DMS153 treated with DMSO at 0.1 percent for 48 hours (cell line): ENCODE measurements around the gene HIGD2A.

Experiments used
- DNase-seq: peaks from one replicate; lab custom pipeline; 2025; ENCODE audit not compliant: unreplicated experiment; lab: John Stamatoyannopoulos, UW

Gene HIGD2A

DNA sequence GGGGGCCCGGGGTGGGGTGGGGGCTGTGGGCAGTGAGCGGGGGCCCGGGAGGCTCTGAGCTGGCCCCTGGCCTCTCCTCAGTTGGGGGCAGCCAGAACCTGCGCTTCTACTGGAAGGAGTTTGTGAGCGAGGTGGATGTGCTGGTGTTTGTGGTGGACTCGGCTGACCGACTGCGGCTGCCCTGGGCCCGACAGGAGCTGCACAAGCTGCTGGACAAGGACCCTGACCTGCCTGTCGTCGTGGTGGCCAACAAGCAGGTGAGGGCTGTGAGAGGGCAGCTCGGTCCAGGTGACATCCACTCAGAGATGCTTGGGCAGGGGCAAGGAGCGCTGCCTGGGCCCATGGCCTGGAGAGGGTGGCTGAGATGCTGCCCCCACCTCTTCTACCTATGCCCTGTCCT is 19.8 kb upstream of the HIGD2A start:
- no peak for DNase-seq

DNA sequence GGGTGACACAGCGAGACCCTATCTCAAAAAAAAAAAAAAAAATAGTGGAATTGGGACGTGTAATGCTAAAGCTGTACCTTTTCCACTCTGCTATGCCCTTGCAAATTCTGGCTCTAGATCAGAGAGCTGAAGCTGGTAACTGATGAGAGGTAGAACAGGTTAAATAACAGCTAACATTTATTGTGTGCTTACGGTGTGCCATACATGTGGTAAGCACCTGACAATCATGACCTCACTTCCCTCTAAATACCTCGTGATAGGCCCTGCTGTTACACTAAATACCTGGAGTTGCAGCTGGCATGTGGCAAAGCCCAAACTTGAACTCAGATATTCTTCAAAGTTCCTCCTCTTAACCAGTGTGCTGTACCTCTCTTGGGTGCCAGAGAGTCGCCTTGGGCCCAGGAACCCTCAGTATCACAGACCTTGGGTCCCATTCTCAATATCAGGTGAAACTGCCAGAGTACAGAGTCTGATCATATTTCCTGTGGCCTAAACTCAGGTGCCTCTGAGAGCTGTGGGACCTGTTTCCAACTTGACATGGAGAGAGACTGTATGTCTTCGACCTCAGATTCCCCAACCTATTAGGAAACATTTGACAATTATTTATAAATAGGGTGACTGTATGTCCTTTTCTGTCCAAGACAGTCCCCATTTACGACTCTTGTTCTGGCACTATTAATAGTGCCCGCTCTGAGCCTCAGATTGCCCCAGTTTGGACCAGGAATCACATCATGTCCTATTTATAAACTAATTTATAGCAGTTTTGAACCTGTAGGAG is 18.4 kb upstream of the HIGD2A start:
- DNase-seq = no peak

DNA sequence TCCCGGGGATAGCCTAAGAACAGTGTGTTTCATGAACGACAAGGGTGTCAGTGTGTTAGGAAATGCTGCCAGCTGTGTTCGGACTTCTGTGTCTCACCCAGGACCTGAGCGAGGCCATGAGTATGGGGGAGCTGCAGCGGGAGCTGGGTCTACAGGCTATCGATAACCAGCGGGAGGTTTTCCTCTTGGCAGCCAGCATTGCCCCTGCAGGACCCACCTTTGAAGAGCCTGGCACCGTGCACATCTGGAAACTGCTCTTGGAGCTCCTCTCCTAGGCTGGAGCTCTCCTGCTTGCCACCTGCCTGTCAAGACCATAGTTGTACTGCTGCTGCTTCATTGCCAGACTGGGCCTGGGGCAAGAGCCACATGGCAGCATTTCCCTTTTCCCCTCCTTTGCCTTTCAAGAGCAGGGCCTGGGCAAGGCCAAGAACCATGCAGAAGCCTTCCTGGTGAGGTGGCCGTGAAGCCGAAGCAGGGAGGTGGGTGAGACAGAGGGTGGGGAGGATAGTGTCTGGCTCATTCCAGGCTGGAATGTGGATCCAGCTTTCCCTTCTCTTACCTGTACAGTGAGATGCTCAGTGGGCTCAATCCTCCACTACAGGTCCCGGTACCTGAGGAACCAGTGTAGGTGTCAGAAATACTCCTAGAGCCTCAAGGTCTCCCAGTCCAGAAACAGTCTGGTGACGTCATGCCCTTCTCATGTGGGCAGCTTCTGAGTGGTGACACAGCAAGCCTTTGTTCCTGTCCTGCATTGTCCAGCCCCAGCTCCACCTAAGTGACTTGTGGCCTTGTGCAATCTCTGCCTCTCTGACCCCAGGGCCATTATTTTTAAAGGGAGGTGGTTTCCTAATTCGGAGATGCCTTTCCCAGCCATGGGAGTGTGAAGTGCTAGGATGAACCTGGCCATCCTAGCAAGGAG is 16.7 kb upstream of the HIGD2A start:
- DNase-seq = no peak

DNA sequence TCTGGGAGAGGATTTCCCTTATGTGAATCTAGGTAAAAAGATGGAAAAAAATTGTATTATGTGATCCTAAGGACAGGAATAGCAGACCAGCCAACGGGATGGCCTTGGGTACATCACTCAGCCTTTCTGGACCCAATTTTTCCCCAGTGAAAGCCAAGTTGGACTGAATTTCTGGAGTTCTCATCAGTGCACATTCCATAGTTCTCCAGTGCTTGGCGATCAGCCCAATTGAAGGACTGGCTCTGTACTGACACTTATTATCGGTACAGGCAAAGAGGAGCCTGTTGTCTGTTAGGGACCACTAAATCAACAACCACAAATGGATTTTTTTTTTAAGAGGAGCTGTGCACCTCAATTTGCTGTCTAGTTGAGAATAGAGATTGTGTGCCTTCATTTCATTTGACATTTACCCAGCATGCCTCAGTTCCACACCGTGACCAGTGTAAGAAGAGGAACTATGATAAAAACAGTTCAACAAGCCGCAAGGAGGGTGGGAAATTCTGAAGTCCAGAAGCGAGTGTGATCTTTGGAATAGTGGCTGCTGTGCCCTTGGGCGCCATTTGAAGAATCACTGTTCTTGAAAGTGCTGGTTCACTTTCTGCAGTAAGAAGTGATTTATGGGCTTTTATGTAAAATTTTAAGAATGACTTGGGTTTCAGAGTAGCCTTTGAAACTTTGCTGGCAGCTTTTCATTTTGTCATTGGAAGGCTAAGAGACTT is 15.3 kb upstream of the HIGD2A start:
- DNase-seq = no peak

DNA sequence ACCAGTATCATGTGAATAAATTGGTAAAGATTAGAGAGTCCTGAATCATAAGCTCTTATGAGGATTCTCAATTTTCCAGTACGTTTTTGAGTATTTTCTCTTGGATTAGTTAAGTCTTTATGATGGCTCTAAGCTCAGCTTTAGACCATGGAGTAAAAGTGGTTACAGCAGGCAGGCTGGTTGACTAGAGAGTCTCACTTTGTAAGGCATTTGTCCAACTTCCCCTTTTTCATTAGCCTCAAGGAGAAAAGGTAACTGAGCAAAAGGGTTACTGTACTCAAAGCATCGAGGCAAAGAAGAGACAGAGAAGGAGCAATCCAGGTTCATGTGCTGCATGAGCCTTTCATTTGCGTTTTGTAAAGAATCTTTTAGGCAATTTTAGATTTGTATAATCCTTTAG is 8.7 kb upstream of the HIGD2A start:
- DNase-seq = no peak

DNA sequence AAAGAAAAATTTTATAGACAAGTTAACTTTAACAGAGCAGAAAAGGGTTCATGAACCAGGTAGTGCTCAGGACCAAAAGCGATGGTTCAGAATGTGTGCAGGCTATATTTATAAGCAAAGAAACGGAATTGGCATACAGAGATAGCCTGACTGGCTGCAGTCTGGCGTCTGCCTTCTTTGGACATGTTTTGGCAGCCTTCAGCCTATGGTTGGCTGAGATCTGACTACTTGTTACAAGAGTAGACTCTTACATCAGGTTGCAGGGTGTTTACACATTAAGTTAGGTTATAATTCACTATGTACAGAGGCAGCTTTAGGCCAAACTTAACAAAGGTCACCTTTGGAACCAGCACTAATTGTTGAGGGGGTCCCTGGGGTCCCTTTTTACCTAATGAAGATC is 7.1 kb upstream of the HIGD2A start:
- DNase-seq = no peak

DNA sequence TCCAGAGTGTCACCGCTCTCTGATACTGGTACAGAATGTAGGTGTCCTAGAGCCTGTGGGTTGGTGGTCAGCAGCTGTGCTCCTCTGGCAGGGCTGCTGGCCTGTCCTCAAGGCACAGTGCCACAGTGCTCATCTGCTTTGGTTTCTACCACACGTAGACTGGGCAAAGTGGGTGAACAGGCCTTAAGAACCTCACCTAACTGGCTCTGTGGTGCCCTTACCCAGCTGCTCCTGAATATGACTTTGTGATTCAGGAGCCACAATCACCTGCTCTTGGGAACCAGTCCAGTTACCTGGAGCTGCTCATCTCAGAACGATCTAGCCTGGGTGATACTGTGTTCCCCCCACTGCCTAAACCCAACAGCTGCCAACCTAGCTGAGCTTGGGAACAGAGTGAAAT is 6.6 kb upstream of the HIGD2A start:
- no peak for DNase-seq

DNA sequence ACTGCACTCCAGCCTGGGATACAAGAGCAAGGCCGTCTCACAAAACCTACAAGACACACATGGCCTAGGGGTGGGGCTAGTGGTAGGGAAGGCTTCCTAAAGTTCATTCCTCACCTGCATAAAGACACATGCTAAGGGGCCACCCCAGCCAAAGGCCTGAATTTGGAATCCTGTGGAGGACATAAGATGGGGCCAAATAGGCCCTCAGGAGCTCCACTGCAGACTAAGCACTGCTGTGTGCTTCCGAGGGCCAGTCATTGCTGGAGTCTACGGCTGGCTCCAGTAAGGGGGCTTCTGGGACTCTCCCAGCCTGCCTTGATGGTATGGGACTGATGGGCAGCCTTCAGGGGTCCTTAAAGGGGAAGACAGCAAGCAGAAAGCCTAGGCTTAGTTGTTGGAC is 5.8 kb upstream of the HIGD2A start:
- DNase-seq = no peak

DNA sequence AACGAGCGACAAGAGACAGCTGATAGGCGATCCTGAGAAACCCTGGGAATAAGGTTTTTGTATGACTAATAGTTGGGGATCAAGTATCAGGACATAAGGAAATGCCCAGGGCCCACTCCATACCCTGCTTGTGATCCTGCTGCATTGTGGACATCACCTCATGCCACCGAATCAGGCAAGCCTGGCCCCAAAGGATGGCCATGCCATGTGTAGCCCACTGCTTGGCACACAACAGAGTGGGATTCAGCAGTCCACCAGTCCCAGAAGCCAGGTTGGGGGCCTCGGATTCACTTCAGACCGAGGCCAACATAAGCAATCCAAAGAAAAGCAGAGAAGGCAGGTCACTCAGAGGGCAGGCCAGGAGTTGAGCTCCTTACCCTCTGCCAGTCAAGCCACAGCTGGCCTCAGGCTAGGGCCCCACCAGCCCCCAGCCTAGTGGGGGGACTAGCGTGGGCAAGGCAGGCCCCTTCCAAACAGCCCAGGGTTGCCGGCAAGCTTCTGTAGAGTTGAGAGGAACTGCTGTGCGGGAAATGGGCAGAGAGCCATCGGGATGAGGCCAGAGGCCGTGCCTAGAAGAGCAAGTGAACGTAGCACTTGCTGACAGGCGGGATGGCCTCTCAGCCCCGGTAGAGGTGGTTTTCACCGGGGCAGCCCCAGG is 5.2 kb upstream of the HIGD2A start:
- no peak for DNase-seq

DNA sequence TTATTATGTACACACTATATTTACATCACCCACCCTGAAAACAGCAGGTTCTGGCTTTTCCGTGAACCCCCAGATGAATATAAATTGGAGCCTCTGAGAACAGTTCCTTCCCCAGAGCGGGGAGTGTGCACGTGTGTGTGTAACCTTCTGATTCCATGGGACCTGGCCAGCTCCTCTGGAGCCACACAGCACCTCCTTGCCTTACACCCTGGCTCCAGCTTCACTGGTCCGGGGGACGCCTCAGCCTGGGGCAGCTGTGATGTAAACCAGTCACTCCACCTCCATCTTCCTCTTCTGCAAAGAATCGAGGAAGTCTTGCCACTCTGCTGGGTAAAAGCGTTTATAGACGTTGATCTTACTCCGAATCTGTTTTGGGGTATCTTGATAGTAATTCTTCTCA is 4.6 kb upstream of the HIGD2A start:
- no peak for DNase-seq

DNA sequence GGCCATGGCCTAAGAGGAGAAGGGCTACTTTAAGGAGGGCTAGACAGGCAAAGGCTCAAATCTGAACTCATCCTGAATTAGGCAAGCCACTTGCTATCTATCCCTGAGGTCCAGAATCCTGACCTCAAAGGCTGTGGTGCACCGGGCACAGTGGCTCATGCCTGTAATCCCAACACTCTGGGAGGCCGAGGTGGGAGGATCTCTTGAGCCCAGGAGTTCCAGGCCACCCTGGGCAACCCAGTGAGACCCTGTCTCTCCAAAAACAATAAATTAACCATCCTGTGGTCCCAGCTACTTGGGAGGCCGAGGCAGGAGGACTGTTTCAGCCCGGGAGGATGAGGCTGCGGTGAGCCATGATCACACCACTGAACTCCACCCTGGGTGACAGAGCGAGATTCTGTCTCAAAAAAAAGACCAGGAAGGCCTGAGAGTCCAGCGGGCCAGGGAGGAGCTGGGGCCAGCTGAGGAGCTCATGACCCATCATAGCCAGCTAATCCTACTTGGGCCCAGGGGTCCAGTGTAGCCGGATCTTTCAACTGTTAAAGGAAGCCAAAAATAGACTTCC is 4.1 kb upstream of the HIGD2A start:
- DNase-seq = no peak

DNA sequence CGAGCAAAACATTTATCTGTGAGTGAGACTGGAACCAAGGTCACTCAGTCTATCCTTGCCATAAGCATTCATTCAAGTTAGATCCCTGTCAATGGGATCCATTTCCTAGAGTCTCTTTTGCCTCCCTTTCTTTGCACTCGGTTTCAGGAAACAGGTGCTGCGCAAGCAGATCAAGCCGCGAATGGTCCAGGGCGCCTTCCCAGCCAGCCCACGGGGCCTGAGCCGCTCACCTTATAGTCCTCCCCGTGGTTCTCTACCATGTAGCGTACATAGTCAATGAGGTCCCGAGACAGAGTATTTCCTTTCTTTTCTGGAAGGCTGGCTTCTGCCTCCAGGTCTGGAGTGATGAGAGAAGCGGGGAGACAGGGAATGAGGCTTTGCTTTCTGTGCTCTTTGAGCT is 3.6 kb upstream of the HIGD2A start:
- no peak for DNase-seq

DNA sequence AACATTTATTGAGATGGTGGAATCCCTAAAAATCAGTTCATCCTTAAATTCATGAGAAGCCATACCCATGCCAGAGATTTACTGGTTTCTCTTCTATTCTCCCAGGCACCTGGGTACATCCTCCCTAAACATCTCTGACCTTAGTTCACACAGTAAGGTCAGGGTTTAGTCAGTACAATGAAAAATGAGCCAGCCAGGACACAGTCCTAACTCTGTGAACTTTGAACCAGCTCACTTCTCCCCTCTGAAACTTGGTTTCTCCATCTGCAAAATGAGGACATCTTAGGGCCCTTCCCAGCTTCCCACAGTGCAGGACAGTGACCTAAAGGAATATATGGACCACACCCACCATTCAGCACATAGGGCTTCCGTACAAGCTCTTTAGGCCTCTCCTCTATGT is 2.1 kb upstream of the HIGD2A start:
- no peak for DNase-seq

DNA sequence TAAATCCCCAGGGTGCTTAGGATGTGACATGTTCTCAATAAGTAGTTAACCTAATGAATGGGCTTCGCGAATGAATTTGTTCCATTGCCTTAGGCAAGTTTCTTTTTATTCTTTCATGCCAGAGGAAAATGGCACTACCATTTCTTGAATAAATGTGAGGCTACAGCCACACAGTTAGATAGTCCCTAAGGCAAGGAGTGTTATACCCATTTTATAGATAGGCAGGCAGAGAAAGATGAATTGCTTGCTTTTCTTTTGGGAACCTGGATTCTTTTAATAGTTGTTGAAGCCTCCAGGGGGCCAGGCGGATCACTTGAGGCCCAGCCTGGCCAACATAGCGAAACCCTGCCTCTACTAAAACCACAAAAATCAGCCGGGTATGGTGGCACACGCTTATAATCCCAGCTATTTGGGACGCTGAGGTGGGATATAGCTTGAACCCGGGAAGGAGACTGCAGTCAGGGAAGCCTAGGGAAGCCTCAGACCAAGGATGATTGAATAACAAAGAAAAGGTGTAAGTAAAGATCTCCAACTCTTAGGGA is 1.1 kb upstream of the HIGD2A start:
- no peak for DNase-seq

DNA sequence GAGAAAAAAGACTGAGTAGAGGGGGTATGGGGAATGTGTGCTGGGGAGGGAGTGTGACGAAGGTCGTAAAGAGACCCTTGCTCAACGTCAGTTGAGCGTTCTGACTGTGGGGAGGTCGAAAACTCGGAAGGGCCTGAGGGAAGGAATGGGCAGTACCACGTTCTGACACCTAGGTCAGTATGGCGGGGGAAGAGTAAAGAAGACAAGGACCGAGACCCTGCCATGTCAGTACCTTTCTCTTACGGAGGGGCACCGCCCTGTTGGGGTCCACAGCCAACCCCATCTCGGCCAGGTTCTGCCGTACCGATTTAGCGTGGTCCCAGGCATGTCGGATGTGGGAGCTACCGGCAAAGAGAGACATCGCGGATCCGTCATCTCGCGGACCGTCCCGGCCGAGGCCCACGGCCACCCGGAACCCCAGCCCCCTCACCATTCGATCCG is 528 bp upstream of the HIGD2A start:
- no peak for DNase-seq

DNA sequence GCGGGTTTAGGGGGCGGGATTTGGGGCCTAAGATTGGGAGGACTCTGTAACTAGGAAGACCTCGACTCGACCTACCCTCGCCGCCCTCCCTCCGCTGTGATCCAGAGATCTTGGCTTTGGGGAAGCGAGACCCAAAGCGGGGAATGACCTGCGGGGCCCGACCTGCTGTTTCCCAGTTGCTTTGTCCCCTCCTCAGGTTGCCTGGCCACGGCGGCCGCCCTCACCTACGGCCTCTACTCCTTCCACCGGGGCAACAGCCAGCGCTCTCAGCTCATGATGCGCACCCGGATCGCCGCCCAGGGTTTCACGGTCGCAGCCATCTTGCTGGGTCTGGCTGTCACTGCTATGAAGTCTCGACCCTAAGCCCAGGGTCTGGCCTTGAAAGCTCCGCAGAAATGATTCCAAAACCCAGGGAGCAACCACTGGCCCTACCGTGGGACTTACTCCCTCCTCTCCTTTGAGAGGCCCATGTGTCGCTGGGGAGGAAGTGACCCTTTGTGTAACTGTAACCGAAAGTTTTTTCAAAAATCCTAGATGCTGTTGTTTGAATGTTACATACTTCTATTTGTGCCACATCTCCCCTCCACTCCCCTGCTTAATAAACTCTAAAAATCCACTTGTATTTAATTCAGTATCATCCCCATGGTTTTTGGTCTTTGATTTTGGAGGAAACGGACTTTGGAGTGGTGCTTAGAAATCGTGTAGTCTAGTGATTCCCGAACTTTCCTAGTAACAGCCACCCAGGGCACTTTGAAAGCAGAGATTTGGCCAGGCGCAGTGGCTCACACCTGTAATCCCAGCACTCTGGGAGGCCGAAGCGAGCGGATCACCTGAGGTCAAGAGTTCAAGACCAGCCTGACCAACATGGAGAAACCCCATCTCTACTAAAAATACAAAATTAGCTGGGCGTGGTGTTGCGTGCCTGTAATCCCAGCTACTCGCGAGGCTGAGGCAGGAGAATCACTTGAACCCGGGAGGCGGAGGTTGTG is 878 bp downstream of the HIGD2A start:
- DNase-seq = no peak

DNA sequence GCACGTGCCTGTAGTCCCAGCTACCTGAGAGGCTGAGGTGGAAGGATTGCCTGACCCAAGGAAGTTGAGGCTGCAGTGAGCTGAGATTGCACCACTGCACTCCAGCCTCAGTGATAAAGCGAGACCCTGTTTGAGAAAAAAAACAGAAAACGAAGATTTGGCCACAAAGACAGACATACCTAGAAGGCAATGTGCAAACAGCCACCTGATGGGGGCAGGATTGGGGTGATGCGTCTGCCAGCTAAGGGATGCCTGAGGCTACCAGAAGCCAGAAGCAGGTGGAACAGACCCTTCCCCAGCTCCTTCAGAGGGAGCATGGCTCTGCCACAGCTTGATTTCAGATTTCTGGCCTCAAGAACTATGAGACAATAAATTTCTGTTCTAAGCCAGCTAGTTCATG is 2.9 kb downstream of the HIGD2A start:
- no peak for DNase-seq

DNA sequence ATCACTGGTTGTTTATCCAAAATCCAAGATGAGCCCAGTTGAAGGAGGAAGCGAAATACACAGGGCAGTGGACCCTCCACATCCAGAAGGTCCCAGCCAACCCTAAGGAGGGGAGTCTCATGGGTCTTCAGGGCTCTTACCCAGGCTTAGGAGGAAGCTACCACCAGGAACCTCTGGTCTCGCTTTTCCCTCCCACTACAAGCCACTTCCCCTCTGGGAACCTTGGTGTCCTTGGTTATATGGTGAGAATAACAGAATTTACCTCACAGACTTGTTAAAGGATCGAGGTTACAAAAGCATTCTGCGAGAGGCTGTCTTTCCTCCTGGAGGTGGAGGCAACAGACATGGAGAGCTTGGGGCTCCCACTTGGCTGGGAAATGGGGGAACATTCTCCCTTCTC is 3.4 kb downstream of the HIGD2A start:
- DNase-seq = no peak

DNA sequence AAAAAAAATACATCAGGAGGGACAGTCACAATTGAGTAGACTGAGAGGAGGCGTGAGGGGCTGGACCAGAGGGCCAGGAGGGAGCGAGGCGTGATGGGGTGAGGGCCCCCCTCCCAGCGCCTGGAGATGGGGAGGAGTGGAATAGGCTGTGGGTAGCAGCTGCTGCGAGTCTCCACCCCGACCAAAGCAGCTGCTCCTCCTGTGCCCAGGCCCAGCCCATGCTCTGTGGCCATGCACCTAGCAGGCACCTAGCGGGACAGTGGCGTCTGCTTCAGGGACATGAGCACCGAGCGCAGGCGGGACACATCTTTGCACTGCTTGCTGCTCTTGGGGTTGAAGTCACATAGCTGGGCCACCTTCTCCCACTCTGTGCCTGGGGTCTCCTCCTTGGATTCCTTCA is 4.0 kb downstream of the HIGD2A start:
- no peak for DNase-seq
